Choroid plexus epithelial cell (primary cell): ENCODE measurements around the gene PBX1.
A peak's percentile ranks its signal among the peaks of the same experiment; 100 is the strongest.

Experiments
- DNase-seq: peaks from one replicate; pipeline ENCODE4 v3.0.0-alpha.2; 2010; ENCODE audit warnings: low read depth
- H3K4me3 ChIP-seq: 2 replicates; pipeline ENCODE4 v1.5.1; 2011; ENCODE audit warnings: low read depth, mild to moderate bottlenecking, control low read depth, low read length, moderate library complexity
- CTCF ChIP-seq: conservative IDR thresholded peaks from 2 replicates; pipeline ENCODE4 v1.5.1; 2011; ENCODE audit warnings: low read depth, mild to moderate bottlenecking, control low read depth, inconsistent platforms, low read length, moderate library complexity

The PBX1 gene

GRCh38 chr1:164716992-164717703 lies 158.2 kb downstream of the PBX1 start:
- no peak for DNase-seq
- TF ChIP-seq CTCF, result no peak
- H3K4me3 ChIP-seq, result no peak overlapping the region

- TF ChIP-seq CTCF, result no peak
- H3K4me3 ChIP-seq, result no peak overlapping the region
- DNase-seq, result peak; percentile 29
Measured at GRCh38 chr1:164718821-164719220, 159.8 kb downstream of the PBX1 start.

- H3K4me3 ChIP-seq, result no peak overlapping the region
- no peak for TF ChIP-seq CTCF
- DNase-seq, result no peak
Measured at GRCh38 chr1:164719676-164720439, 160.9 kb downstream of the PBX1 start.

GRCh38 chr1:164720440-164721227 lies 161.7 kb downstream of the PBX1 start:
- no peak for TF ChIP-seq CTCF
- H3K4me3 ChIP-seq, result no peak overlapping the region
- peak; percentile 89 for DNase-seq

DNA sequence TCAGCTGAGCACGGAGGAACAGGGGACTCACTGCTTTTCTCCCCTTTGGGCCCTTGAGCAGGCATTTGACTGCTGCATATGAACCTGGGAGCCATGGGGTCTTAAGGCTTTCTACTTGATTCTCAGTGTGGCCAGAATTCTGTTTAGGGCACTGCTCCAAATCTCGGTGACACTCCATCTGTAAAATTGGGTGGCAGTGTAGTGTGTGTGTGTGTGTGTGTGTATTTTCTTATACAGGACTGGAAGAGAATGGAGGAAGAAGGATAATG lies 162.2 kb downstream of the PBX1 start:
- H3K4me3 ChIP-seq, result no peak overlapping the region
- TF ChIP-seq CTCF, result no peak
- no peak for DNase-seq

- H3K4me3 ChIP-seq, result no peak overlapping the region
- no peak for DNase-seq
- TF ChIP-seq CTCF, result no peak
Measured at GRCh38 chr1:164723296-164723798, 164.4 kb downstream of the PBX1 start.
